ENCODE measurements around the gene UBAP1.
A peak's percentile ranks its signal among the peaks of the same experiment; 100 is the strongest.
"Not testable (repeated sequence)": the region's sequence is repeated elsewhere in the genome, so short reads cannot be mapped to it uniquely, and the experiment has no call there.

UBAP1 gene

DNA sequence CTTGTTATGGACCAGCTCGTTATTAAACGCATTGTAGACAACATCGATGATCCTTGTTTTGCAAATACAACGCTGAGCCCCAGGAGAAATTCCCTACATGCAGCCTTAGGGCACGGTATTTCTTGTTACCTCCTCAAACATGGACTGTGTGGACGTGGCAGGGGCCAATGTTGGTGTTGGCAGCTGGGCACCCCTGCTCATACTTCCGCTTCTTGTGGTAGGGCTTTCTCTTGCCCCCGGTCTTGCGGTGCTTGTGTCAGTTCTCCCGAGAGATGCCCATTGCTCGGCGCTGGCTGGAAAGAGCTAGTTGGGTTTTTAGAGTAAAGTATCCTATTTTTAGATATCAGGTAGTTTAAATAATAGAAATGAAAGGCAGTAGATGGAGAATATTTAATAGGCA, 45.5 kb downstream of the UBAP1 start:
- DNase-seq (ENCODE audit: low read depth) = no peak

GRCh38 chr9:34226144-34226760, 47.4 kb downstream of the UBAP1 start:
- DNase-seq (ENCODE audit: low read depth) = not testable (repeated sequence)

GRCh38 chr9:34227445-34227844, 48.6 kb downstream of the UBAP1 start:
- DNase-seq (ENCODE audit: low read depth) = no peak

- DNase-seq (ENCODE audit: low read depth) = no peak
Observed at GRCh38 chr9:34230556-34230955, 51.7 kb downstream of the UBAP1 start.

DNA sequence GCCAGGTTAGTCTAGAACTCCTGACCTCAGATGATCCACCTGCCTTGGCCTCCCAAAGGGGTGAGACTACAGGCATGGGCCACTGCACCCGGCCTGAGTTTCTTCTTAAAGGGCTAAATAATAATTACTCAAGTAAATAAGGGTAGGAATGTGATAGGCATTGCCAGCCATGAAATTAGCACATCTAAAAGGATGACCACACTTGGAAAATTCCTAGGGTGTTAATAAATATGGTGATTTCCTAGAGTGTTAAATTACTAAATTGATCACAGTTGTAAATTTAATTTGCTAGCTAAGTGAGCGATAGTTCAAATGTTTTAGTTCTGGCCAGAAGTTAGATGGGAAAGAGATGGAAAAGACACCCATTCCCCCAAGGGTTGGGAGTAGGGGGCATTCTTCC, 53.4 kb downstream of the UBAP1 start:
- no peak for DNase-seq (ENCODE audit: low read depth)

DNA sequence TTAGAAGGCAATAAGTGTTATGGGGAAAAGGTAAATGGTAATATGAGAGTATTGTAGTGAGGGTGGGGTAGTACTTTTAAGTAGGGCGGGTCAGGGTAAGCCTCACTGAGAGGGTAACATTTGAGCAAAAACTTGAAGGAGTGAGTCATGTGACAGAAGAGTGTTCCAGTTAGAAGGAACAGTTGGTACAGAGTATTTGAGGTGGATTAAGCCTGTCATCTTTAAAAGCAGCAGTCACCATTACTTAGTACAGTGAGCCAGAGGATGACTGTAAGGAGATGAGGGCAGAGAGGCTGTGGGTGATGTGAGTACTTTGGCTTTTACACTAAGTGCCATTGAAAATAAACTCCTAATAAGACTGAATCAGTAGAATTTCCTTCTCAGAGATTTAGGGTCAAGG, 54.8 kb downstream of the UBAP1 start:
- no peak for DNase-seq (ENCODE audit: low read depth)

DNA sequence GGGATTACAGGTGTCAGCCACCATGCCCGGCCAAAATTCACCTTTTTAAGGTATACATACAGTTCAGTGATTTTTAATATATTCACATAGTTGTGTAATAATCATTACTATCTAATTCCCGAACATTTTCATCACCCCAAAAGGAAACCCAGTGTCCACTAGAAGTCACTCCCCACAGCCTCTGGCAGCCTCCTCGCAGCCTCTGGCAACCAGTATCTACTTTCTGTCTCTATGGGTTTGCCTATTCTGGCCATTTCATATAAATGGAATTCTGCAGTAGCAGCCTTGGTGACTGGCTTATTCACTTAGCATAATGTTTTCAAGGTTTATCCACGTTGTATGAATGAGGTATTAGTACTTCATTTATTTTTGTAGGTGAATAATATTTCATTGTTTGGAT, 59.0 kb downstream of the UBAP1 start:
- DNase-seq (ENCODE audit: low read depth) = no peak

DNA sequence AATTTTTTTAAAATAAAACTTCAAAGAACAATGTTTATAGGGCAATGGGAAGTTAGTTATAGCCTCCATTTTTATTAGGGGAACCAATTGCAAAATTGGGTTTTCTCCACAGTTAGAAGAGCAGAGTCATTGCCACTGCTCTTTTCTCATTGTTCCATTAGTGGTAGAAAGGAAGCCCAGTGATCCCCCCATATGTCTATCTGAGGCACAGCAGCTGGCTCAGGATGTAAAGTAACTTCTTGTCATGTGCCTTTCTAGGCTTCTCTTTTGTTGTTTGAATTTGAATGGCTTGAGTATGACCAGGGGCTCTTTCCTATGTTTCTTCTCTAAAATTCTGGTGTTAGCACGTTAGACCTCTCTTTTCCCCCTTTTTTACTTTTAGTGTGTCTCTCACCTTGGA, 61.2 kb downstream of the UBAP1 start:
- no peak for DNase-seq (ENCODE audit: low read depth)

GRCh38 chr9:34242830-34243229, 64.0 kb downstream of the UBAP1 start:
- DNase-seq (ENCODE audit: low read depth) = no peak

- DNase-seq (ENCODE audit: low read depth) = not testable (repeated sequence)
Observed at GRCh38 chr9:34245212-34245611, 66.4 kb downstream of the UBAP1 start.

GRCh38 chr9:34246453-34246852, 67.6 kb downstream of the UBAP1 start:
- DNase-seq (ENCODE audit: low read depth) = no peak

GRCh38 chr9:34247782-34248181, 68.9 kb downstream of the UBAP1 start:
- not testable (repeated sequence) for DNase-seq (ENCODE audit: low read depth)

- DNase-seq (ENCODE audit: low read depth) = no peak
Observed at GRCh38 chr9:34249274-34249673, 70.4 kb downstream of the UBAP1 start.

DNA sequence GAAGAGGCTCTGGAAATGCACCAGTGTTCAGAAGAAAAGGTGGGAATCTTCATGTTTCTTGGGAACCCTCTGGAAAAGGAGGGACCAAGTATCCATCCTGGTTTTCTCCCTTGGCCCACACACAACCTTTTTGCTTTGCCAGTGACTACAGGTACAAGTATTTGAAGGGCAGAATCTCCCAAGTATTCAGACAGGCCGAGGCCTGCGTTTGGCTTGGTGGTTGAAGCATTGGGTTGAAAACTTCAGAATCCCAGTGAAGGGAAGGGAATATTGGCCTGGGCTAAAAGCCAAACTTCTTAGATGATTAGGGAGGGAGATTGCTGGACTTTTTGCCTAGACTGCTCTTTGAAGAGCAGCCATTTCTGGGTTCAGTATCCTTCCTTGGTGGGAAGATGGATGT, 71.9 kb downstream of the UBAP1 start:
- DNase-seq (ENCODE audit: low read depth) = no peak

DNA sequence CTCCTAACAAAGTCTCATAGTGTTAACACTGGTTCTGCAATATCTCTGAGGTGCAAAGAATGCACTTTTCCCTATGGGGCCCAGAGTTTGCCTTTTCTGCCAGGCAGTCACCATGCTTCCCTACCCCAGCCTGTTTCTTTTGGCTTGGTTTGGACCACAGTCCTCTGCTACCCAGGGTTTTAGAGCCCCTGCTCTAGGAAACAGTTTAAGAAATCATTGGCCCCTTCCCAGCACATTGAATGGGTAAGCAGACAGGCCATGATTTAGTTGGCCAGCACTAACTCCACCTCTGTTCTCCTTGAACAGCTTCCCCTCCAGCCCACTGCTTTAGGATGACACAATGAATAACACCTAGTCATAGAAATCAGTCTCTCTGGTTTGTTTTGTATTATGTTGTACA, 73.2 kb downstream of the UBAP1 start:
- no peak for DNase-seq (ENCODE audit: low read depth)

- peak; percentile 34 for DNase-seq (ENCODE audit: low read depth)
Observed at GRCh38 chr9:34252670-34253459, 74.0 kb downstream of the UBAP1 start.

DNA sequence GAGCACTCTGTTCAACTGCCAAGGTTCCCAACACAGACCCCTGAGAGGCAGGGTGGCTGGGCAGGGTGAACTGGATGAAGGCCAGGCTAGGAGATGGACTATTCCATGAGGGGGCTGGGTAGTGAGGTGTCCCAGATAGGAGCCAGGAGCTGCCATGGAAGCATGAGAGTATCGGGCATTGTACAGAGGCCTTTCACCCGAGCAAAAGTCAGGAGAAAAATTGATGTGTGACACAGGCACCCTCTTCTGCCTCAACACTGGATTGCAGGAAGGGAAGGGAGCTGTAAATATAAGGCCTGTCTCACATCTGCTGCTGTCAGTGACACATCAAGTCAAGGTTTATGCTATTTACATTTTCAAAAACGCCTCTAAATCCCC, 74.6 kb downstream of the UBAP1 start:
- no peak for DNase-seq (ENCODE audit: low read depth)

DNA sequence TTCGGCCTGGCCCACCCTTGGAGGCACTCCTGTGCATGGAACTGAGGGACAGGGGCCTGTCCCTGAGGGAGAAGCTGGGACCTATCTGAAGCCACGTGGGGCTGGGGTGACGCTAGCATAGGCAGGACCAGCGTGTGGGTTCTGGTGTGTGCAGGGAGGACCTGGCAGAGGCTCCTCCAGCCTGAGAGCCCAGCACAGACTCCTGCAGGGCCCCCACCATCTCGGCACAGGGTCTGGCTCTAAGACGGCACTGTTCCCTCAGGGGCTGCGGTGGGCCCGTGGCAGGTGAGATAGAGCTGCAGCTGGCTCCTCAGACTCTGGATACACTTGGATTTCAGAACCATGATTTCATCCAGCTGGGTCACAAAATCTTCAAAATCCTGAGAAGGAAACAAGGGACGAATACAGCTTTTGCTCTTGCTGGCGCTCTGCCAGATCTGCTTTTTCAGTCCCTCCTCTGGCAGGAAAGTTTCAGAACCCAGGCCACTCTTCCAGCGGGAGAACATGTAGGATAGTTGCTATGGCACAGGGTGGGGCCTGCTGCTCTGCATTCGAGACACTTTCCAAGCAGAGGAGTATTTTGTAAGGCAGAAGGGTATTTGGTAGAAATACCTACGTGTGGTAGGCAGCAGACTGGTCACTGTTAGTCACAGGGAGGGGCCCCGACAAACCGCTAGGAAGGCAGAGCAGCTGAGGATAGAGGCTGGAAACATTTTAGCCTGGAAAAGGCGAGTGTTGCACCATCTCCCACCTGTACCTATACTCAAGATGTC, 75.5 kb downstream of the UBAP1 start:
- no peak for DNase-seq (ENCODE audit: low read depth)

GRCh38 chr9:34254966-34255825, 76.4 kb downstream of the UBAP1 start:
- no peak for DNase-seq (ENCODE audit: low read depth)

- DNase-seq (ENCODE audit: low read depth) = no peak
Observed at GRCh38 chr9:34256104-34256503, 77.3 kb downstream of the UBAP1 start.

- DNase-seq (ENCODE audit: low read depth) = no peak
Observed at GRCh38 chr9:34256987-34257585, 78.2 kb downstream of the UBAP1 start.

DNA sequence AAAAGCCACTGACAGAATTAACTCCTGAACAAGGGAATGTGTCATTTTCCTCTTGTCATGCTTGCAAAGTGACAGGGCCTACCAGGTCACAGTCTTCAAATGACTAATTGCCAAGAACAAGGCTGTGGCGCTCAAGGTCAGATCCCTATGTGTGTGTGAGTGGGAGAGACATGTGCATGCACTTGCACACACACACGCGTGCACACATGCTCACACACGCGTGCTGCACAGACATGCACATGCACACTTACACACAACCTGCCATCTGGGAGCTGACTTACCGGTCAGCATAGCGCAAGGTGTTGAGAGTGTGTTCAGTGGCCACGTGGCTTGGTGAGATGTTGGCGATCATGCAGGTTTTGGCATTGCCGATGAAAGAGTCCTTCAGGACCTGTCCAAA, 80.5 kb downstream of the UBAP1 start:
- no peak for DNase-seq (ENCODE audit: low read depth)

Measured in stimulated activated CD8-positive, alpha-beta memory T cell treated with anti-CD3 and anti-CD28 coated beads, Interleukin-12 subunit alpha, Interleukin-12 subunit beta, amount 100 ng/mL, for 1 hour (primary cell).